ENCODE data around the gene MYO10.
A peak's percentile ranks its signal among the peaks of the same experiment; 100 is the strongest.
"Not testable (repeated sequence)": the region's sequence is repeated elsewhere in the genome, so short reads cannot be mapped to it uniquely, and the experiment has no call there.

MYO10 gene

GRCh38 chr5:16784843-16785791 lies 151.0 kb downstream of the MYO10 start:
- DNase-seq (ENCODE audit: low read depth, low spot score) = no peak

- DNase-seq (ENCODE audit: low read depth, low spot score) = no peak
Measured at GRCh38 chr5:16784088-16784487, 152.0 kb downstream of the MYO10 start.

GRCh38 chr5:16781828-16782626 lies 154.1 kb downstream of the MYO10 start:
- DNase-seq (ENCODE audit: low read depth, low spot score) = no peak

DNA sequence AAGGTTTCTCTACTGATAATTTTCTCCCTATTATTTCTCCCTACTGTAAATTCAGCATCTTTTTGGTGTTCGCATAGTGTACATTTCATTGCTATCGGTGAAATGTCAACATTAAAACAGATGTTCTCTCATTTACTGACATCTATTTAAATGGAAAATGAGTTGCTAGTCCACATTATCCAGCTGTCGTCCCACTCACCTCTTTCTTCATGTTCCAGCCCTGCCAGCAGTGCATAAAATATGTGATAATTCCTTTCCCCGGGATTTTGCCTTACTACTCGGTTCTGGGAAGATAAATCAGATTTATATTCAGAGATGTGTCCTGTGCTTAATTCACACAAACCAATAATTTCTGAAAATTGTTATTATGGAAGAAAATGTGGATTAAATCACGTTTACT lies 155.8 kb downstream of the MYO10 start:
- no peak for DNase-seq (ENCODE audit: low read depth, low spot score)

DNA sequence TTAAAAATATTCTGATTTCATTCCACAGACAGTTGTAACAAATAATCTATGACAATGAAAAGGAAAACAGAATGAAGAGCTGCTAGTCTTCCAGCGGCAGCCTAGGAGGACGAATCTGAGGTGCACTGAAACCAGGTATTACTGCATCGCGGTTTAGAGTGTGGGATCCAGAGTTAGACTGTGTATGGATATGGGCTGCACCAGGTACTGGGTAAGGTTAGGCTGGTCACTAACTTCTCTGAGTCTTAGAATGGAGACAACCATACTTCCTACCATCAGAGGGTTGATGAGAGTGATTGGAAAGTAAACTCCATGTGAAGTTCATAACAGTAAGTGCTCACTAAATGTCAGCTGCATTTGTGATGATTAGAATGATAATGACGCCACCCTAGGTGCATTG lies 158.7 kb downstream of the MYO10 start:
- DNase-seq (ENCODE audit: low read depth, low spot score) = no peak

DNA sequence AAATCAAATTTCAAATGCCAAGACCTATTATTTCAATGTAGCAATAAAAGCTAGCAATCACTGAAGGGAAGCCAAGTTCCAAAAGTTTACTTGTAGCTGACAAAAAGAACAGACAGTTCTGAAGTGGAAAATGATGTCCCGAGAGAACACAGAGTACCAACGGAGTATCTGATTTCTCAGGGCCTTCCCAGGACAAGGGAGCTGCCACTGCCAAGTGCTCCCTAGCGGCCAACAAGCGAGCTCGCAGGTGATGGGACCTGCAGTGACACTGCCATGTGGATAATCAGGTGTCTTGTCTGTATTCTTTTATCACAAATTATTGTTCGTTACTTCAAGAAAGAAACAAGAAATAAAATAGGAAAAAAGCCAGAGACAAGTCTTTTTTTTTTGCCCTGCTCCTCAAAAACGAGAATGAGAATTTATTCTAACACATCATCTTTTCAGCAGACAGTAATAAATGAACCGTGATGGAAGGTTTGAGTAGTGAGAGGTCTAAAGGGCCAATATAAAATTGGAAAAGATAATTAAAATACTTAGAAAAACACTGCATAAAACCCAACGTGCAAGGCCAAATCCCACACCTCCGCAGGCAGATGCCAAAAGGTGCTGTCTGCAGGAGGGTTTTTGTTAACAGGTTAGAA lies 159.4 kb downstream of the MYO10 start:
- peak; percentile 27 for DNase-seq (ENCODE audit: low read depth, low spot score)

DNA sequence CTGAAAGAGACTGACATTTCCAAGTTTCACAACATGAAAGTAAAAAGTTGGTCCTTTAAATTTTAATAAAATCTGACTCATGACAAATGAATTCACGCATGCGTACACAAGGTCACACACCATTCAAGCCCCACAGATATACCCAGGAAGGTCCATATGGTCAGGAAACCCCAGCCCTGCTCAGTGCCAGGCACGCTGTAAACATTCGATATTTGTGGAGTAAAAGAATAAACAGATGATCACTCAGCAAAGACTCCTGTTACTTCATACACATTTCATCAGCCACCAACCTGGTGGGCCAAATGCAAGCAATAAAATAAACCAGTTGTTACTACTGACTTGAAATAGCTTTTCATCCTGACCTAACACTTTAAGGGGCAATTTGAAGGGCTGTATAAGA lies 161.3 kb downstream of the MYO10 start:
- DNase-seq (ENCODE audit: low read depth, low spot score) = no peak

DNA sequence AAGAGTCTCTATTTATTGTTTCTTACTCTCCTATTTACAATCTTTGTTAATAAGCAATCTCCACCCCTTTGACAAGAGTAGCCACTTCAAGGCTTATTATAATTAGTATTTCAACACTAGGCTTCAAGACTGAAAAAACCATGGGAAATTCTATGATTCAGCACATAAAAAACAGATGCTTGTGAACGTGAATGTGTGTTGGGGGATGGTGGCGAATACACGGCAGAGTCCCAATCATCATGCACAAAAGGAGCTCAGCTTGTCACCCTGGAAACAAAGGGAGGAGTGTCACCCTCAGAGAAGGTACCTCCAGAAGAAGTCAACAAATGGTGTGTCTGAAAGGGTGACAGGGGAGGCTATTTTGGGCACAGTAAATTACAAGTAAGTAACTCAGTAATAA lies 162.1 kb downstream of the MYO10 start:
- DNase-seq (ENCODE audit: low read depth, low spot score) = no peak

- no peak for DNase-seq (ENCODE audit: low read depth, low spot score)
Measured at GRCh38 chr5:16772556-16772955, 163.5 kb downstream of the MYO10 start.

- DNase-seq (ENCODE audit: low read depth, low spot score) = no peak
Measured at GRCh38 chr5:16768184-16768583, 167.9 kb downstream of the MYO10 start.

DNA sequence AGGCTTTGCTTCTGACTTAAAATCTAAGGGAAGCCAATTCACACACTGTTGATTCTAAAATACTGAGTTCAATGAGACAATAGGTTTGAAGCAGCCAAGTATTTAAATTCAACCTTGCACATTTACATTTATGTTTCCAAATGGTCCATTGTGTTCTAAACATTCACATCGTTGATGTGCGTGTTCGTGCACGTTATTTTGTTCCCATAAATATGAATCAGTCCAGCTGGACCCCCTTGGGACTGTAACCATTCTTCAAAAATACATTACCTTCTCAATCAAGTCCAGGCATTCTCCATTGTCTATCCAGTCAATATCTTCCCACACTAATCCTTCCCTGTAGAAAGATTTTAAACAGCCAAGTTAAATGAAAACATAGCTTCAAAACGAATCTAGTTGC lies 172.9 kb downstream of the MYO10 start:
- DNase-seq (ENCODE audit: low read depth, low spot score) = no peak

DNA sequence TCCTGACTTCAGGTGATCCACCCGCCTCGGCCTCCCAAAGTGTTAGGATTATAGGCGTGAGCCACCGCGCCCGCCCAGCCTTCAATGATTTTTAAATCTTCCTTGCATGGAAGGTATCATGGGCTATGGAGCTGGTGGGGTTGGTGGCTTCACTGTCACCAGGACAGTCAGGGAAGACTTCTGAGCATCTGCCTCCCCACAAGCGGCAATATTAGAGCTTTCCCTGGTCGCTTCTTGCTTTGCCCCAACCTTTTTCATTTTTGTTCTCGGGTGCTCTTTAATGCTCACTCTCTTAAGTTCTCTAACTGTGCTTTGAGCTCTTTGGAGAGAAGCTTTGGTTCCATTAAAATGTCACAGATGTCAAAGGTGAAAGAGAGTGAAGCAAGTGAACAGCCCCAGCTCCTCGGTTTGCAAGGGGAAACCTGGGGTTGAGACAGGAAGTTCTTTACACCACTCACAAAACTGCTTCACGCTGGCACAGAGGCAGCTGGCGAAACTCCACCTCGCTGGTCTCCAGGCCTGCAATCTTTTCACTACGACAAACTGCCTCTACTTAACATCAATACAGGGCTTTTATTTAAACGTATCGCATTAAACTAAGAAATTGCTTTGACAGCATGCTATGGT lies 176.8 kb downstream of the MYO10 start:
- no peak for DNase-seq (ENCODE audit: low read depth, low spot score)

- DNase-seq (ENCODE audit: low read depth, low spot score) = no peak
Measured at GRCh38 chr5:16757989-16758501, 178.0 kb downstream of the MYO10 start.

GRCh38 chr5:16757577-16757976 lies 178.5 kb downstream of the MYO10 start:
- DNase-seq (ENCODE audit: low read depth, low spot score) = not testable (repeated sequence)

DNA sequence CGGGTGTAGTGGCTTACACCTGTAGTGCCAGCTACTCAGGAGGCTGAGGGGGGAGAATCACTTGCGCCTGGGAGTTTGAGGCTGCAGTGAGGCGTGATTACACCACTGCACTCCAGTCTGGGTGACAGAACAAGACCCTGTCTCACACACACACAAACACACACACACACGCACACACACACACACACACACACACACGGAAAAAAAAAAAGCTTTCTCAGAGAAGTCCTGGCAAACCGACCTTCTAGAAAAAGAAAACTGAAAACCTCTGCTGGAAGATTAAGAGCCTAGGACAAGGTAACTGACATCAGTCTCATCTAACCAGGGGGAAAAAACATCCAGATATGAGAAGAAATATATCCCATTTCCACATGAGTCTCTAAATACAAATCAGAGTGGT lies 178.9 kb downstream of the MYO10 start:
- DNase-seq (ENCODE audit: low read depth, low spot score) = no peak

DNA sequence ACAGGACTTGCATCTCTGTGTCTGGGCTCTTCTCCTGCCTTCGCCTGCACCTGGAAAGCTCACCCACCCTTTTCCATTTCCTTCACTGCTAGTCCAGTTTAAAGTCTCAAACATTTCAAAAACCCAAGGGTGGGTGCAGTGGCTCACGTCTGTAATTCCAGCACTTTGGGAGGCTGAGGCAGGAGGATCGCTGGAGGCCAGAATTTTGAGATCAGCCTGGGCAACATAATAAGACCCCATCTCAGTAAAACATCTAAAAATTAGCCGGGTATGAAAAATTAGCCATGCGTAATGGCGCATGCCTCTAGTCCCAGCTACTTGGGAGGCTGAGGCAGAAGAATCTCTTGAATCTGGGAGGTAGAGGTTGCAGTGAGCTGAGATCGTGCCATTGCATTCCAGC lies 179.4 kb downstream of the MYO10 start:
- DNase-seq (ENCODE audit: low read depth, low spot score) = no peak

GRCh38 chr5:16755641-16756040 lies 180.4 kb downstream of the MYO10 start:
- no peak for DNase-seq (ENCODE audit: low read depth, low spot score)

- peak; percentile 48 for DNase-seq (ENCODE audit: low read depth, low spot score)
Measured at GRCh38 chr5:16754601-16755000, 181.5 kb downstream of the MYO10 start.

GRCh38 chr5:16754086-16754485 lies 182.0 kb downstream of the MYO10 start:
- DNase-seq (ENCODE audit: low read depth, low spot score) = no peak

DNA sequence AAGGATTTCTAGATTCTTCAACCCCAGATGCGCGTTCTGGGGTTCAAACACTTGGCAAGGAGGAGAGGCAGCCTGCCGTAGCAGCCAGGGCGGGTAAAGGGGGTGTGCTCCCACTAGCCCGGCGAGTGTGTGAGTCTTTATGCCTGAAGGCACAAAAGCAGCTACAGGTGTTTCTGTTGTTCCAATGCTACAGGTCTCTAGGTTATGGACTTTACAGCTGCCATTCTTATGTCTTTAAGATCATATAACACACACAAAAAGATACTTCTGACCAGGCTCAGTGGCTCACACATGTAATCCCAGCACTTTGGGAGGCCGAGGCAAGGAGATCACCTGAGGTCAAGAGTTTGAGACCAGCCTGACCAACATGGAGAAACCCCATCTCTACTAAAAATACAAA lies 185.6 kb downstream of the MYO10 start:
- DNase-seq (ENCODE audit: low read depth, low spot score) = no peak

DNA sequence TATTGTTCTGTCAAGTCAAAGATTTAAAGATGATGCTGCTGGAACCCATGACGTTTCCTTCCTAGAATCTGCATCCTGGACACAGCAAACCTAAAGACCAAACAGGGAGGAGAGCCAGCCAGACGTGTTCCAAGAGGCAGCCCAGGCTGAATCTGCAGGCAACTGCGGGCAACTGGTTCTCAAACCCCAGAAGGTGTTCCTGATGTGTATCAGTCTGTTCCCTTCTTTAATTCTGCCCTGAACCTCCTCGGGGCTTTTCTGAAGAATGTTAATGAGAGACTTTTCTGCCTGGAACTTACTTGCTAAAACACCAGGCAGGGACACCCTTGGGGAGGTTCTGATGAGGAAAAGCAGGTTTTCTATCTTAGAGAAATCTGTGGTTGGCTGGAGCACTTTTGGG lies 186.5 kb downstream of the MYO10 start:
- peak; percentile 84 for DNase-seq (ENCODE audit: low read depth, low spot score)

Measured in ELF-1 (cell line).